Astrocyte (in vitro differentiated cells and primary cell): Measurements from ENCODE around the gene NLRP9.

ENCODE experiments used
- CTCF ChIP-seq: IDR thresholded peaks from 2 replicates; pipeline ENCODE4 v1.5.1; 2011; ENCODE audit warnings: low read depth, mild to moderate bottlenecking, inconsistent platforms, low read length, moderate library complexity; ENCODE audit not compliant: insufficient read depth
- EZH2 ChIP-seq: IDR thresholded peaks from 2 replicates; pipeline ENCODE4 v1.6.1; 2012; ENCODE audit warnings: mild to moderate bottlenecking, low read length, inconsistent platforms; ENCODE audit not compliant: insufficient read depth

- TF ChIP-seq CTCF (no peak), EZH2 (no peak)
Observed at GRCh38 chr19:55674841-55675660, 63.2 kb downstream of the NLRP9 start, which contains the start of gene EPN1.
